Lower lobe of right lung (tissue), 2 donors: Measurements from ENCODE around the gene MIDN. TPM values are rescaled to one million over a fixed set of nuclear protein-coding genes. Genes with fewer than 3 reads are reported as not detected.

ENCODE experiments used
- ATAC-seq, 2 donors: fragments of 200-7000 bp; cut with Tn5 transposase; one replicate each; pipeline ENCODE4 v1.9.1; 2020 to 2022; ENCODE audit warnings: mild to moderate bottlenecking in 2 of 2, moderate library complexity in 2 of 2
- DNase-seq: peaks from one replicate; pipeline ENCODE4 v3.0.0-alpha.2; 2020
- H3K27ac ChIP-seq: fragments of 200-600 bp; one replicate; pipeline ENCODE4 v1.8.0; 2022
- H3K27me3 ChIP-seq: fragments of 200-600 bp; one replicate; pipeline ENCODE4 v1.8.0; 2022; ENCODE audit warnings: low read depth
- H3K36me3 ChIP-seq: fragments of 200-600 bp; one replicate; pipeline ENCODE4 v1.8.0; 2022; ENCODE audit warnings: mild to moderate bottlenecking
- H3K4me1 ChIP-seq: fragments of 200-600 bp; one replicate; pipeline ENCODE4 v1.8.0; 2022
- H3K4me3 ChIP-seq: fragments of 200-600 bp; one replicate; pipeline ENCODE4 v1.8.0; 2022; ENCODE audit warnings: mild to moderate bottlenecking
- H3K9me3 ChIP-seq: fragments of 200-600 bp; one replicate; pipeline ENCODE4 v1.8.0; 2022
- CTCF ChIP-seq: fragments of 200-600 bp; IDR thresholded peaks from one replicate; pipeline ENCODE4 v1.8.0; 2022; ENCODE audit warnings: antibody characterized with exemption, mild to moderate bottlenecking
- intact Hi-C: fragments of 100-400 bp; cut with DNase I; formaldehyde crosslinking; loops from one replicate; pipeline ENCODE4 v1.11.0; 2022
- total RNA-seq: library from RNA; stranded (reverse); fragmentation: NEBNext Ultra II Directional; extraction: Animal tissue kit (Norgen Biotek cat#: 25700); gene quantifications from one replicate; pipeline ENCODE4 v1.2.1, GENCODE V29; 2021
- donor health status: DM: no; HTN: yes; CAD: no; lungs with severe emphysema.

Gene MIDN
- total RNA-seq, 1 donor from 2014 or later = 76.3 TPM

- H3K4me3 ChIP-seq = peak overlapping the region; percentile 76
- ATAC-seq (peak; percentile 2 to 4), DNase-seq (peak; percentile 72)
- H3K4me1 ChIP-seq = peaks cover 82% of the 10 kb centered on the region
- intact Hi-C loops = no loop called here
- TF ChIP-seq CTCF = no peak
- peaks cover 31% of the 10 kb centered on the region for H3K36me3 ChIP-seq
- peak overlapping the region; percentile 98 for H3K27ac ChIP-seq
- no peaks in the 10 kb centered on the region for H3K27me3 ChIP-seq
- no peaks in the 10 kb centered on the region for H3K9me3 ChIP-seq
Measured at GRCh38 chr19:1259876-1260748, 11.7 kb downstream of the MIDN start.

- Histone ChIP-seq H3K4me3 (peak overlapping the region; percentile 76), H3K9me3 (no peaks in the 10 kb centered on the region), H3K27me3 (no peaks in the 10 kb centered on the region), H3K27ac (peak overlapping the region; percentile 98), H3K36me3 (peaks cover 23% of the 10 kb centered on the region), H3K4me1 (peaks cover 82% of the 10 kb centered on the region)
- DNase-seq = peak; percentile 97
- peak; percentile 83 to 92 for ATAC-seq
- TF ChIP-seq CTCF = no peak
- intact Hi-C loops = no loop called here
Measured at GRCh38 chr19:1260749-1261537, 12.6 kb downstream of the MIDN start.

GRCh38 chr19:1261538-1261797, 13.1 kb downstream of the MIDN start:
- ATAC-seq = no peak
- Histone ChIP-seq H3K27me3 (no peaks in the 10 kb centered on the region), H3K9me3 (no peaks in the 10 kb centered on the region), H3K27ac (peak overlapping the region; percentile 98), H3K36me3 (peaks cover 17% of the 10 kb centered on the region), H3K4me3 (peak overlapping the region; percentile 76), H3K4me1 (peaks cover 82% of the 10 kb centered on the region)
- DNase-seq = peak; percentile 61
- intact Hi-C loops = no loop called here
- TF ChIP-seq CTCF = no peak

GRCh38 chr19:1261798-1262622, 13.6 kb downstream of the MIDN start:
- H3K9me3 ChIP-seq = no peaks in the 10 kb centered on the region
- DNase-seq (peak; percentile 91), ATAC-seq (peak; percentile 54)
- H3K27me3 ChIP-seq = no peaks in the 10 kb centered on the region
- peaks cover 81% of the 10 kb centered on the region for H3K4me1 ChIP-seq
- TF ChIP-seq CTCF = no peak
- peaks cover 12% of the 10 kb centered on the region for H3K36me3 ChIP-seq
- intact Hi-C loops = no loop called here
- H3K4me3 ChIP-seq = peak overlapping the region; percentile 76
- peak overlapping the region; percentile 98 for H3K27ac ChIP-seq

- H3K9me3 ChIP-seq = no peaks in the 10 kb centered on the region
- no peak for TF ChIP-seq CTCF
- peak overlapping the region; percentile 76 for H3K4me3 ChIP-seq
- ATAC-seq = no peak
- intact Hi-C loops = no loop called here
- peaks cover 81% of the 10 kb centered on the region for H3K4me1 ChIP-seq
- peak overlapping the region; percentile 98 for H3K27ac ChIP-seq
- DNase-seq = no peak
- H3K27me3 ChIP-seq = no peaks in the 10 kb centered on the region
- H3K36me3 ChIP-seq = peaks cover 7% of the 10 kb centered on the region
Measured at GRCh38 chr19:1262623-1263123, 14.3 kb downstream of the MIDN start.
